SJSA1 (cell line): ENCODE measurements around the gene ASNSD1. TPM values are rescaled to one million over a fixed set of nuclear protein-coding genes. Genes with fewer than 3 reads are reported as not detected.
"Not testable (repeated sequence)": the region's sequence is repeated elsewhere in the genome, so short reads cannot be mapped to it uniquely, and the experiment has no call there.

Experiments
- DNase-seq, 2 experiments: peaks; one replicate each; pipeline ENCODE4 v3.0.0-alpha.2; 2015 to 2020; ENCODE audit warnings: low spot score in 2 of 2, low read depth in 1 of 2
- H3K27ac ChIP-seq: fragments of 250-450 bp; sonication (Bioruptor Pico); 2 replicates; pipeline ENCODE4 v1.5.1; 2020; ENCODE audit warnings: mild to moderate bottlenecking, moderate library complexity
- H3K27me3 ChIP-seq: fragments of 250-450 bp; sonication (Bioruptor Pico); replicated peaks from 2 replicates; pipeline ENCODE4 v1.5.1; 2020; ENCODE audit warnings: mild to moderate bottlenecking, moderate library complexity
- H3K36me3 ChIP-seq: fragments of 250-450 bp; sonication (Bioruptor Pico); 2 replicates; pipeline ENCODE4 v1.5.1; 2020; ENCODE audit warnings: mild to moderate bottlenecking
- H3K4me1 ChIP-seq: fragments of 250-450 bp; sonication (Bioruptor Pico); replicated peaks from 2 replicates; pipeline ENCODE4 v1.6.1; 2021; ENCODE audit warnings: mild to moderate bottlenecking
- H3K4me3 ChIP-seq: fragments of 250-450 bp; sonication (Bioruptor Pico); 2 replicates; pipeline ENCODE4 v1.5.1; 2020; ENCODE audit warnings: mild to moderate bottlenecking
- H3K9me3 ChIP-seq: fragments of 250-450 bp; sonication (Bioruptor Pico); replicated peaks from 2 replicates; pipeline ENCODE4 v1.5.1; 2020; ENCODE audit warnings: mild to moderate bottlenecking
- total RNA-seq: library from RNA; depleted of rRNA; stranded (reverse); fragments of >200 nt; shearing (Covaris generic); gene quantifications from 2 replicates; pipeline ENCODE4 v1.2.3, GENCODE V29; 2014

Gene ASNSD1
- total RNA-seq, 1 experiment from 2014 or later, result 58.3 TPM

DNA sequence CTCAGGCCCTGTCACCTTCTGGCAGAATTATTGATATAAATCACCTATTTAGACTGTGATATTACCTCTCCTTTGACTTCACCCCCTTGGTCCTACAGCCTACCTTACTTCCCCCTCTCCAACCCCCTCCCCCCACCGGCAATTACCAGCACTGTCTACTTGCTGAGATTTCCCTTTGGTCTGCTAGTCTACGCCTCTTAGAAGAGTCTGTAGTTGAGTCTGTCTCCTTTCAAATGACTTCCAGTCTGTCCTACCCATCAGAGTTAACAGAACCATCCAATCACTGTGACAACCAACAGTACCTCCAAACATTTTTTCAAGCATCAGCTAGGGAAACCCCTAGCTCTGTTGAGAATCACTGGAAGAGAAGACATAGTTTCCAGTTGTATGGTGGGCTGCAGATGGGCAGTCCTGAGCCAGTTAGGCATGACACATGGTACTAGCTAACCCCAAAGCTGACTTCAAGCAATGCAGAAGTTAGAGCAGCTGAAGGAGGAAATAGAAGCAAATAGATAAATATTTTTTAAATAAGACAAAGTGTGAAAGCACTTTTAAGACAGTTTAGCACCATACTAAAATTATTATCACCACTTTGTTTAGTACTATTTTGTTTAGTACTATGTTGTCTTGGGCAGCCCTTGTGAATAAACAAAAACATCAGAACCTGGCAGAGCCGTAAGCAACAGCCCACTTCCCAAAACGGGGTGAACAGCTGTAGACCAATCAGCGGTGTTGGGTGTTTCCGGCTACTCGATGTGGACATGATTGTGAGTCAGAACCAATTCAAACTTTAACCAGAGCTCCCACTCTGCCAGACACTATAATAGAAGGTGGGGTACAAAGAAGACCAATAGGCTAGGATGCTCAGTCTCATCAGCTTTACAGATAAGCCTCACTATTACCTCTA, 2.7 kb upstream of the ASNSD1 start:
- no peaks in the 10 kb centered on the region for H3K36me3 ChIP-seq
- no peak overlapping the region for H3K4me3 ChIP-seq
- H3K4me1 ChIP-seq, result peaks cover 20% of the 10 kb centered on the region
- no peaks in the 10 kb centered on the region for H3K9me3 ChIP-seq
- H3K27me3 ChIP-seq, result no peaks in the 10 kb centered on the region
- DNase-seq, result no peak
- no peak overlapping the region for H3K27ac ChIP-seq

DNA sequence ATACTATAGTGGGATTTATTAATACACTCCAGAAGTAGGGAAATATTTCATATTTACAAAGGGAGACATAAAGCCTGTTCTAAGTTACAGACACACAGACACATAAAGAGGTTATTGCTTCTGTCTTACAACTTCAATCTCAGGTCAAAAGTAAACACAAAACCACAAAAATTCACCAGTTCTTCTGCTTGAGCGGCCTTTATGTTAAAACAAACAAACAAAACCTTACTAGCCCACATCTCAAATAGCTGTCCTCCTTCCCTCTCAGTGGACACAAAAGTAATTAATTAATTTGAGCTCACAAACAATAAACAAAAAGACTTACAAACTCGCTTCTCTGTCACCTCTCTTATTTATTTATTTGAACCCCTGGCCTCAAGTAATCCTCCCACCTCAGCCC, 1.5 kb upstream of the ASNSD1 start:
- peak in 1 of 2 experiments; percentile 69 for DNase-seq
- H3K27me3 ChIP-seq, result no peaks in the 10 kb centered on the region
- H3K36me3 ChIP-seq, result 0 out of 2 replicates have a peak, but pooled peaks cover 3% of the 10 kb centered on the region
- peaks cover 20% of the 10 kb centered on the region for H3K4me1 ChIP-seq
- no peaks in the 10 kb centered on the region for H3K9me3 ChIP-seq
- no peak overlapping the region for H3K4me3 ChIP-seq
- no peak overlapping the region for H3K27ac ChIP-seq

DNA sequence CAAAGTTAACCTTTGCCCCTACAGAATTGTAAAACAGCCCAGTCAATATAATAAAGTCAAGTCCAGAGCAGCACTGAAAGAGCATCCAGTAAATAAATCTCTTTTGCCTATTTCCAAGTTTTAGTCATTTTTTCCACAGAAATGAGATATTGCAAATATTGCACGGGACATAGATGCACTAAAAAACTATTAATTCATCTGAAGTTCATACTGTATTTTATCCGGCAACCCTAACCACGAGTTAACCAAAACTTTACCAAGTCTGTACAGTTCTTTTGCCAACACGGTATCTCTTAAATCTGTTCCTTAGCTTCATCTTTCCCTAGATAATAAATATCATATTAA, 484 bp upstream of the ASNSD1 start:
- H3K36me3 ChIP-seq, result peaks cover 3% of the 10 kb centered on the region; the same call in 1 of the 2 replicates
- peaks cover 20% of the 10 kb centered on the region for H3K4me1 ChIP-seq
- no peak overlapping the region for H3K4me3 ChIP-seq
- DNase-seq, result no peak
- no peaks in the 10 kb centered on the region for H3K9me3 ChIP-seq
- no peak overlapping the region for H3K27ac ChIP-seq
- no peaks in the 10 kb centered on the region for H3K27me3 ChIP-seq

DNA sequence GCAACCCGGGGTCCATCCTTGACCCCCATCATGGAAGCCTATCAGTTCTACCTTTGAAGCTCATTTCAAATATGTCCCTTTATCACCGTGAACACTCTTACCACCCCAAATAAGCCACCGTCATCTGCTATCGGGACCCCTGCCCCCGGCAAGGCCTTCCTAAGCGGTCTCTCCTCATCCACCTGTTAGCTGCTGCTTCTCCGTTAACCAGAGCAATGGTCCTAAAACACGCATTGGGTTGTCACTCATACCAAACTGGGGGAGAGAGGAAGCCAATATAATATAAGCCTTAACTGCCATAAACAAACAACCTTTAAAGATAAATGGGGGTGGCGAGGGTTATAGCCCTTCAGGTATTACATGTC, 680 bp downstream of the ASNSD1 start:
- no peak for DNase-seq
- Histone ChIP-seq H3K27ac (no peak overlapping the region), H3K4me1 (peaks cover 20% of the 10 kb centered on the region)

DNA sequence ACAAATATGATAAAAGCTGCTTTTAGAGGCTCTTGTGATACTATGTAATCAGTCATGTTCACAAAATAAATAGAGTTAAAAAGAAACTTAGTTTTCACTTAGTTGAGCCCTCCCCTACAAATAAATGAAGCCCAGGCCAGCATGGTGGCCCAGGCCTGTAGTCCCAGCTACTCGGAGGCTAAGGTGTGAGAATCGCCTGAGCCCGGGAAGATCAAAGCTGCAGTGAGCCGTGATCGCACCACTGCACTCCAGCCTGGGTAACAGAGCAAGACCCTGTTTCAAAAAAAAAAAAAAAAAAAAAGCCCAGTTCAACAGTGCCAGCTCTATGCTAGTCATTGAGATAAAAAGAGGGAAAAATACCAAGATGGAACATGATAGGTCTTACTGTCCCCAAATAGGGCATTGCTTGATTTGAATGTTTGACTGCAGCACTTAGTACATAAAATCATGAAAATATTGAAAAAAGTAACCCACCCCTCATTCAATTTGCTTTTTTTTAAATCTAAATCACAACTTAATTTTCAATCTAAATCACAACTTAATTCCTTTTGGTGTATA, 1.5 kb downstream of the ASNSD1 start:
- DNase-seq, result no peak

More for the DNA sequence above, 680 bp downstream of the ASNSD1 start:
- H3K4me3 ChIP-seq, result peak overlapping the region; percentile 58
- H3K36me3 ChIP-seq, result peaks cover 14% of the 10 kb centered on the region
- no peaks in the 10 kb centered on the region for H3K27me3 ChIP-seq
- H3K9me3 ChIP-seq, result no peaks in the 10 kb centered on the region

DNA sequence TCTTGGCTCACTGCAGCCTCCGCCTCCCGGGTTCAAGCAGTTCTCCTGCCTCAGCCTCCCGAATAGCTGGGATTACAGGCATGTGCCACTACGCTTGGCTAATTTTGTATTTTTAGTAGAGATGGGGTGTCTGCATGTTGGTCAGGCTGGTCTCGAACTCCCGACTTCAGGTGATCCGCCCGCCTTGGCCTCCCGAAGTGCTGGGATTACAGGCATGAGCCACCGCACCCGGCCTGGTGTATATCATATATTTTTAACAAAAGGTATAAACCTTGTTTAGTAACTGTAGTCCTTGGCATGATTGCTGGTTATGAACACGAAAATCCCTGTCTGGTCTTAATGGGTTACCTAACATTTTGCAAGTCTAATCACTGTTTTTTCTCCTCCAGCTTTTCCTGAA, 2.1 kb downstream of the ASNSD1 start:
- H3K9me3 ChIP-seq, DNase-seq, H3K27me3 ChIP-seq, H3K4me3 ChIP-seq, H3K27ac ChIP-seq: not testable (repeated sequence)
- H3K4me1 ChIP-seq, result peaks cover 20% of the 10 kb centered on the region
- peaks cover 27% of the 10 kb centered on the region for H3K36me3 ChIP-seq

More for the DNA sequence above, 1.5 kb downstream of the ASNSD1 start:
- H3K9me3 ChIP-seq, result no peaks in the 10 kb centered on the region
- peaks cover 20% of the 10 kb centered on the region for H3K4me1 ChIP-seq
- no peaks in the 10 kb centered on the region for H3K27me3 ChIP-seq
- H3K4me3 ChIP-seq, result no peak overlapping the region
- peaks cover 22% of the 10 kb centered on the region for H3K36me3 ChIP-seq
- no peak overlapping the region for H3K27ac ChIP-seq

DNA sequence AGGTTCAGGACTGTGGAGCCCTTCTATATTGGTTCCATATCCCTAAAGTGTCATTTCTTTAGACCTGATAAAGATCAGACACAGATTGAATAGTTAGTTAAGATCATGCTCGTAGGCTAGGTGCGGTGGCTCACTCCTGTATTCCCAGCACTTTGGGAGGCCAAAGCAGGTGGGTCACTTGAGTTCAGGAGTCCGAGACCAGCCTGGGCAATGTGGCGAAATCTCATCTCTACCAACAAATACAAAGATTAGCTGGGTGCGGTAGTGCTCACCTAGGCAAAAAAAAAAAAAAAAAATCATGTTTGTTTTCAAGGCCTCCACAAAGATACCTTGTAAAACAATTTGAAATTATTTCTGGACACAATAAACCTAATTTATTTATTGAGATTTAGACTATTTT, 8.7 kb downstream of the ASNSD1 start:
- H3K9me3 ChIP-seq, result no peaks in the 10 kb centered on the region
- no peaks in the 10 kb centered on the region for H3K27me3 ChIP-seq
- H3K4me1 ChIP-seq, result peaks cover 12% of the 10 kb centered on the region
- DNase-seq, result no peak
- no peak overlapping the region for H3K4me3 ChIP-seq
- peaks cover 61% of the 10 kb centered on the region for H3K36me3 ChIP-seq
- H3K27ac ChIP-seq, result no peak overlapping the region

DNA sequence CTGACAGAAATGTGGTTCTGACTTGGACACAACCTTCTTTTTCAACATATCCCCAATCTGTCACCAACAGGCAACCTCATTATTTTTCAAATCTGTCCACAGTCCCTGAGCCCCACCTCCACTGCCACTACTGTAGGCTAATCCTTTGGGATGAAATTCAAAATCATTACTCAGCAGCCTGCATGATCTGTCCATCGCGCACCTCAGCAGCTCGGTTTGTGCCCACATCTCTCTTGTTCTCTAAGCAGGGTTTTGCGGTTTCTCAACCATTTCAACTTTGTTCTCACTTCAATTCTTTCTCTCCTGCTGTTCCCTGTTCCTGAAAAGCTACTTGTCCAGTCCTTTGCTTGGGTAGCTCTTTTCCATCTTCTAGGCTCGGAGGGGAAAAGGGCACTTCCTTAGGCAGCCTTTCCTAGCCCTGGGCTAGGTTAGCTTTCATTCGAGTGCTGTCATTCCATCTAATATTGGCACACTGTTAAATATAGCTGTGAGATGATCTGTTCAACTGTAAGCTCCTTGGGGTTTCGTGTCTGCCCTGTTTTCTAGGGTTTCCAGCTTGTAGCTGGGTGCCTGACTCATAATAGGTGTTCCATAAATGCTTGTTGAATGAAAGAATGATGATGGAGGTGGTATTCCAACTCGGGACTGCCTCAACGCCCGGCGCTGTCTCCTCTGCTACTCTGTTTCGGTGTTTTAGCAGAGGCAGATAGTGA, 12.6 kb downstream of the ASNSD1 start:
- H3K4me1 ChIP-seq, result peaks cover 32% of the 10 kb centered on the region
- no peaks in the 10 kb centered on the region for H3K9me3 ChIP-seq
- DNase-seq, result no peak
- H3K27ac ChIP-seq, result peak overlapping the region; percentile 84
- H3K4me3 ChIP-seq, result peak overlapping the region; percentile 47
- peaks cover 42% of the 10 kb centered on the region for H3K36me3 ChIP-seq
- no peaks in the 10 kb centered on the region for H3K27me3 ChIP-seq

DNA sequence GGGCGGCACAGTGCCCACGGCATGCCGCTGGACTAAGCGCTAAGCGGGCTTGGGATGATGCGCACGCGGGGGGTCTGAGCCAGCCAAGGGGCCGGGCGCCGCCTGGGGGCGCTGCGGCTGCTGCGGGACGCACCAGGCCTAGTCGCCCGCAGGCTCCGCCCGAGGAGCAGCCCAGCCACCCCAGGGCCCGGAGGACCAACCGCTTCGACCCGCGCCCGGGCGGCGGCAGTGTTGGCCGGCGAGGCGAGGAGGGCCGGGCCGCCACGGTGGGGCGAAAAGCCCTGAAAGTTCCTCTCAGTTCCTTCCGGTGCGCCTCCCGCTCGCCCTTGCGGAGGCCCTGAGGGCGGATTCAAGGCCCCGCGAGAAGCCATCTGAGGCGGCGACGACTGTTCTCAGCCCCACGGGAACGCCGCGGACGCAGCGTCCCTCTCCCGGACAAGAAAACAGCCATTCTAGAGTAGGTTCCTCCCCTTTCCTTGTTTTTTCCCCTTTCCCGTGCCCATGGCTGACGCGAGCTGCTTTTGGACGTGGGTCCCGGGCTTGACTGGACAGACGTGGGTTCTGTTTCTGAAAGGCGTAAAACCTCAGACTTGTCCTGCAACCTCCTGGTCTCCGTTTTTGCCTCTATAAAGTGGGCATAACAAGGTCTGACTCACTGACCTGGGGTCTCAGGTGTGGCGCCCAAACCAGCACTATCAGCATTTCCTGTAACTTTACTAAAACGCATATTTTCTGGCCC, 13.3 kb downstream of the ASNSD1 start, which contains the start of gene ANKAR:
ANKAR (plus strand) TSS at position 297 of the 739 bp plus-strand sequence. CDS start 1,821 bp downstream, outside the sequence.
- Histone ChIP-seq H3K27ac (peak within 1 kb of the TSS; percentile 84), H3K4me1 (peaks cover 32% of the 10 kb centered on the region), H3K9me3 (no peaks in the 10 kb centered on the region), H3K4me3 (peak within 1 kb of the TSS; percentile 47), H3K36me3 (peaks cover 34% of the 10 kb centered on the region), H3K27me3 (no peaks in the 10 kb centered on the region)
- DNase-seq, result peak; percentile 92 to 94

DNA sequence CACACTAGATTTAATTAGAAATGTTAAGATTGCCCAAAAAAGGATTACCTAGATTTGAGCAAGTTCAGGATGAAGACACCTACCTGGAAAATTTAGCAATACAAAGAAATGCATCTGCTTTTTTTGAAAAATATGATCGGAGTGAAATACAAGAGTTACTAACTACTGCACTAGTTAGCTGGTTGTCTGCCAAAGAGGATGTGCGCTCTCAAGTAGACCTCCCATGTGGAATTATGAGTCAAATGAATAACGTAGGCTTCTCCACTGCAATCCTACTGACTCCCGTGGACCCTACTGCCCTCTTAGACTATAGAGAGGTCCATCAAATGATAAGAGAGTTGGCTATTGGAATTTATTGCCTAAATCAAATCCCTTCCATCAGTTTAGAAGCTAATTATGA, 15.2 kb downstream of the ASNSD1 start:
- Histone ChIP-seq H3K9me3 (no peaks in the 10 kb centered on the region), H3K4me3 (no peak overlapping the region), H3K27ac (peak overlapping the region; percentile 51; the same call in 1 of the 2 replicates), H3K36me3 (peaks cover 28% of the 10 kb centered on the region), H3K27me3 (no peaks in the 10 kb centered on the region), H3K4me1 (peaks cover 32% of the 10 kb centered on the region)
- peak; percentile 64 to 75 for DNase-seq

DNA sequence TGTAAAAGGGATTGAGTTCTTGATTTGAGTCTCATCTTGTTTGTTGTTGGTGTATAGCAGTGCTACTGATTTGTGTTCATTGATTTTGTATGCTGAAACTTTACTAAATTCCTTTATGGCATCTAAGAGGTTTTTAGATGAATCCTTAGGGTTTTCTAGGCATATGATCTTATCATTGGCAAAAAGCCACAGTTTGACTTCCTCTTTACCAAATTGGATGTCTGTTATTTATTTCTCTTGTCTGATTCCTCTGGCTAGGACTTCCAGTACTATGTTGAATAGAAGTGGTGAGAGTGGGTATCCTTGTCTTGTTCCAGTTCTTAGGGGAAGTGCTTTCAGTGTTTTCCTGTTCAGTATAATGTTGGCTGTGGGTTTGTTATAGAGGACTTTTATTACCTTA, 18.0 kb downstream of the ASNSD1 start:
- H3K4me1 ChIP-seq, result peaks cover 31% of the 10 kb centered on the region
- no peaks in the 10 kb centered on the region for H3K9me3 ChIP-seq
- no peak overlapping the region for H3K27ac ChIP-seq
- no peak for DNase-seq
- H3K36me3 ChIP-seq, result peaks cover 22% of the 10 kb centered on the region
- H3K27me3 ChIP-seq, result no peaks in the 10 kb centered on the region
- H3K4me3 ChIP-seq, result no peak overlapping the region

DNA sequence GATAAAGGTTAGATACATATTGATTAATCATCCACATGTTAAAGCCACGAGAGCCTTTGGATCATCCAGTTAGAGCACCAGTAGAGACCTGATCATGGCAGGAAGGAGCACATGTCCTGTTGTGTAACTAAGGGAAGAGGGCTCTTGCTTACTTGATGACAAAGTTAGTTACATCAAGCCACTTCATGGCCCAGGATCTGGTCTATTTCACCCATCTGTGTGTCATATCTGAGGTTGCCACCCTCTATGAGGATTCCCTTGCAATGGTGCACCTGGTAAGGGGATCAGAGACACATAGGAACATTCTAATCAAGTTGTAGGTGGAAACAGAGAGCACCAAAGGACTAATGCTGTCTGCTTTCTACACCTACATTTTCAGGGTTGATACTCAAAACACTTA, 19.9 kb downstream of the ASNSD1 start:
- H3K27me3 ChIP-seq, result no peaks in the 10 kb centered on the region
- H3K4me3 ChIP-seq, result no peak overlapping the region
- peaks cover 20% of the 10 kb centered on the region for H3K36me3 ChIP-seq
- no peak for DNase-seq
- peaks cover 20% of the 10 kb centered on the region for H3K4me1 ChIP-seq
- H3K27ac ChIP-seq, result no peak overlapping the region
- no peaks in the 10 kb centered on the region for H3K9me3 ChIP-seq

DNA sequence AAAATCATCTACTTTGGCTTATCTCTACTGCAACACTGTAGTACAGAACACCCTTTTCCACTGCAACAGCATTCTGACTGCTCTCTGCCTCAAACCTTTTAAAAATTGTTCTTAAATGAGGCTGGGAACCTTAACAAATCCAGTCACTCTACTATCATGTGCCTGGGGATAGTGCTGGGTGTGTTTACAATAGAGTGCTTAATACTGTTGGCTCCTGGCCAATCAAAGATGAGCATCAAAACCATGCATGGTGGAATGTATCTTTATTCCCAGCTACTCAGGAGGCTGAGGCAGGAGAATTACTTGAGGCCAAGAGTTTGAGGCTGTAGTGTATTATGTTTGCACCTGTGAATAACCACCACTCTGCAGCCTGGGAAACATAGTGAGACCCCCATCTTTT, 20.6 kb downstream of the ASNSD1 start:
- no peaks in the 10 kb centered on the region for H3K27me3 ChIP-seq
- H3K4me3 ChIP-seq, result no peak overlapping the region
- H3K9me3 ChIP-seq, result no peaks in the 10 kb centered on the region
- DNase-seq, result no peak
- no peak overlapping the region for H3K27ac ChIP-seq
- peaks cover 16% of the 10 kb centered on the region for H3K36me3 ChIP-seq
- H3K4me1 ChIP-seq, result peaks cover 13% of the 10 kb centered on the region
